NT2/D1 (cell line): Measurements from ENCODE around the gene BCL2A1.
"Not testable (repeated sequence)": the region's sequence is repeated elsewhere in the genome, so short reads cannot be mapped to it uniquely, and the experiment has no call there.

Experiments used
- DNase-seq: peaks from one replicate; pipeline ENCODE4 v3.0.0-alpha.2; 2011; ENCODE audit warnings: low read depth, low spot score
- H3K27me3 ChIP-seq: 2 replicates; pipeline ENCODE4 v1.6.0; 2011; ENCODE audit warnings: mild to moderate bottlenecking; ENCODE audit not compliant: insufficient read length, insufficient read depth
- H3K36me3 ChIP-seq: 2 replicates; pipeline ENCODE4 v1.6.1; 2011; ENCODE audit warnings: mild to moderate bottlenecking, low read length, mixed read lengths; ENCODE audit not compliant: insufficient read depth, insufficient read length
- H3K4me1 ChIP-seq: 2 replicates; pipeline ENCODE4 v1.5.1; 2011; ENCODE audit not compliant: insufficient read depth, insufficient read length
- H3K4me3 ChIP-seq: 2 replicates; pipeline ENCODE4 v1.5.1; 2011; ENCODE audit warnings: low read depth; ENCODE audit not compliant: insufficient read length
- H3K9ac ChIP-seq: 2 replicates; pipeline ENCODE4 v1.6.0; 2011; ENCODE audit warnings: low read depth; ENCODE audit not compliant: insufficient read length
- H3K9me3 ChIP-seq: 2 replicates; pipeline ENCODE4 v1.5.1; 2011; ENCODE audit warnings: mild to moderate bottlenecking, low read length; ENCODE audit not compliant: insufficient read depth
- SUZ12 ChIP-seq: IDR thresholded peaks from 2 replicates; pipeline ENCODE4 v1.6.1; 2011; ENCODE audit not compliant: insufficient read length, insufficient read depth; ENCODE audit errors: extremely low read depth
- YY1 ChIP-seq: IDR thresholded peaks from 2 replicates; pipeline ENCODE4 v1.6.1; 2011; ENCODE audit not compliant: insufficient read length, insufficient read depth
- ZNF274 ChIP-seq: IDR thresholded peaks from 2 replicates; pipeline ENCODE4 v1.6.1; 2011; ENCODE audit warnings: mild to moderate bottlenecking, low read depth, low read length

Gene BCL2A1

DNA sequence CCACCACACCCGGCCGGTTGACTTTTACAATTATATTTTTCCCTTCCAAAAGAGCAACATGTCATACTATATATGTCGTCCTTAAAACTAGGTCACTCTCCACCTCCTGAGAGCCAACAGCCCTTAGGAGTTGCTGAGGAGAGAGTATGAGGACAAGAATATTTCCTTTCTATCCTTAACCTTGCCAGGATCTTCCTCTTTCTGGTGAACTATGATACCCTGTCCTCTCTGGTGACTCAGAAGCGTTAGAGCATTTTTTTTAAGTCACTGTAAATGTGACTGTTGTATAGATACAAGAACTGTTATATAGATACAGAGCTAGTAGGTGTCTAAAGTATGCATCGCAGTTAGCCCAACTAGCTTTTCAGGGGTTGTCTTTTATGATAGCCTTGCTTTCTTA, 40.5 kb downstream of the BCL2A1 start:
- no peak for DNase-seq
- H3K27me3 ChIP-seq: no peaks in the 10 kb centered on the region
- H3K4me1 ChIP-seq: no peaks in the 10 kb centered on the region
- no peak overlapping the region for H3K9ac ChIP-seq
- peaks cover 8% of the 10 kb centered on the region; the same call in 1 of the 2 replicates for H3K9me3 ChIP-seq
- TF ChIP-seq ZNF274 (no peak), YY1 (no peak), SUZ12 (no peak)
- H3K36me3 ChIP-seq: no peaks in the 10 kb centered on the region
- no peak overlapping the region for H3K4me3 ChIP-seq

DNA sequence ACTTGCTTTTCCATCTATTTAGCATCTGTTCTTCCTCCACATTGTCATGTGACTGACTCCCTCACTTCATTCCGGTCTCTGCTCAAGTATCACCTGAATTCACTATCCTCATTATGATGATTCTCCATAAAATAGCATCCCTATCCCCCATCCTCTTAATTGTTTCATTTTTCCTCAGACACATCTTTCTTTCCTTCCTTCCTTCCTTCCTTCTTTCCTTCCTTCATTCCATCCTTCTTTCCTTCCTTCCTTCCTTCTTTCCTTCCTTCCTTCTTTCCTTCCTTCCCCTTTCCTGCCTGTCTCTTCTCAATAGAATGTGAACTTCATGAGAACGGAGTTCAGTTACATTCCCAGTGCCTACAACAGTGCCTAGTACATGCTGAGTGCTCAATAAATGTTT, 41.6 kb downstream of the BCL2A1 start:
- H3K36me3 ChIP-seq: no peaks in the 10 kb centered on the region
- no peak overlapping the region for H3K9ac ChIP-seq
- no peak overlapping the region for H3K4me3 ChIP-seq
- H3K9me3 ChIP-seq: peaks cover 13% of the 10 kb centered on the region; the same call in 1 of the 2 replicates
- H3K27me3 ChIP-seq: no peaks in the 10 kb centered on the region
- no peak for DNase-seq
- TF ChIP-seq YY1: no peak
- TF ChIP-seq ZNF274: no peak
- TF ChIP-seq SUZ12: no peak
- H3K4me1 ChIP-seq: no peaks in the 10 kb centered on the region

DNA sequence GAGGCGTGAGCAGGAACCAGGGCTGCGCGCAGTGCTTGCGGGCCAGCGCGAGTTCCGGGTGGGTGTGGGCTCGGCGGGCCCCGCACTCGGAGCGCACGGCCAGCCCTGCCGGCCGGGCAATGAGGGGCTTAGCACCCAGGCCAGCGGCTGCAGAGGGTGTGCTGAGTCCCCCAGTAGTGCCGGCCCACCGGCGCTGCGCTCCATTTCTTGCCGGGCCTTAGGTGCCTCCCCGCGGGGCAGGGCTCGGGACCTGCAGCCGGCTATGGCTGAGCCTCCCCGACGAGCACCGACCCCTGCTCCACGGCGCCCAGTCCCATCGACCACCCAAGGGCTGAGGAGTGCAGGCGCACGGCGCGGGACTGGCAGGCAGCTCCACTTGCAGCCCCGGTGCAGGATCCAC, 44.9 kb downstream of the BCL2A1 start:
- DNase-seq, H3K9ac ChIP-seq, H3K27me3 ChIP-seq, H3K4me1 ChIP-seq, H3K36me3 ChIP-seq, H3K4me3 ChIP-seq: not testable (repeated sequence)
- H3K9me3 ChIP-seq: peaks cover 25% of the 10 kb centered on the region

DNA sequence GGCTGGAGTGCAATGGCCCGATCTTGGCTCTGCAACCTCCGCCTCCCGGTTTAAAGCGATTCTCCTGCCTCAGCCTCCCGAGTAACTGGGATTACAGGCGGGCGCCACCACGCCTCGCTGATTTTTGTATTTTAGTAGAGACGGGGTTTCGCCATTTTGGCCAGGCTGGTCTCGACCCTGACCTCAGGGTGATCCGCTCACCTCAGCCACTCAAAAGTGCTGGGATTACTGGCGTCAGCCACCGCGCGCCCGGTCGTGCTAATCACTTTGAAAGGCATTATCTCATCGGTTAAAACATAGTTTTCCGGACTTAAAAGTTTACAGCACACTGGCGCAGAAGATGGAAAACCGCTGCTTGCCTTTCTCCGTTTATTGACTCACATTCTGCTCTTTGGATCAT, 46.6 kb downstream of the BCL2A1 start:
- TF ChIP-seq YY1 (no peak), SUZ12 (no peak), ZNF274 (no peak)
- Histone ChIP-seq H3K9ac (peak overlapping the region; percentile 32), H3K4me1 (no peaks in the 10 kb centered on the region), H3K4me3 (peak overlapping the region; percentile 46), H3K27me3 (no peaks in the 10 kb centered on the region), H3K36me3 (peaks cover 23% of the 10 kb centered on the region), H3K9me3 (peaks cover 43% of the 10 kb centered on the region)
- no peak for DNase-seq

- peak overlapping the region; percentile 99 for H3K9ac ChIP-seq
- H3K36me3 ChIP-seq: peaks cover 30% of the 10 kb centered on the region
- H3K4me1 ChIP-seq: no peaks in the 10 kb centered on the region
- TF ChIP-seq ZNF274 (no peak), YY1 (peak; percentile 42)
- H3K27me3 ChIP-seq: no peaks in the 10 kb centered on the region
- H3K4me3 ChIP-seq: peak overlapping the region; percentile 98
- peaks cover 50% of the 10 kb centered on the region for H3K9me3 ChIP-seq
- DNase-seq: peak; percentile 98
Observed at GRCh38 chr15:79923515-79924169, 47.4 kb downstream of the BCL2A1 start.

GRCh38 chr15:79923079-79923514, 47.9 kb downstream of the BCL2A1 start:
- no peaks in the 10 kb centered on the region for H3K4me1 ChIP-seq
- peaks cover 56% of the 10 kb centered on the region for H3K9me3 ChIP-seq
- H3K27me3 ChIP-seq: no peaks in the 10 kb centered on the region
- no peak for TF ChIP-seq SUZ12
- no peak for TF ChIP-seq YY1
- no peak for TF ChIP-seq ZNF274
- H3K9ac ChIP-seq: peak overlapping the region; percentile 99
- H3K36me3 ChIP-seq: peaks cover 35% of the 10 kb centered on the region
- DNase-seq: peak; percentile 33
- H3K4me3 ChIP-seq: peak overlapping the region; percentile 98

GRCh38 chr15:79922512-79923078, 48.4 kb downstream of the BCL2A1 start:
- TF ChIP-seq ZNF274: no peak
- no peak for TF ChIP-seq YY1
- no peak for TF ChIP-seq SUZ12
- Histone ChIP-seq H3K9me3 (peaks cover 61% of the 10 kb centered on the region), H3K27me3 (no peaks in the 10 kb centered on the region)

More at GRCh38 chr15:79922512-79923078, 48.4 kb downstream of the BCL2A1 start:
- no peaks in the 10 kb centered on the region for H3K4me1 ChIP-seq
- H3K36me3 ChIP-seq: peaks cover 40% of the 10 kb centered on the region
- peak overlapping the region; percentile 99 for H3K9ac ChIP-seq
- H3K4me3 ChIP-seq: peak overlapping the region; percentile 98
- no peak for DNase-seq
